Measurements from ENCODE around the gene SLC29A2.

Gene SLC29A2

DNA sequence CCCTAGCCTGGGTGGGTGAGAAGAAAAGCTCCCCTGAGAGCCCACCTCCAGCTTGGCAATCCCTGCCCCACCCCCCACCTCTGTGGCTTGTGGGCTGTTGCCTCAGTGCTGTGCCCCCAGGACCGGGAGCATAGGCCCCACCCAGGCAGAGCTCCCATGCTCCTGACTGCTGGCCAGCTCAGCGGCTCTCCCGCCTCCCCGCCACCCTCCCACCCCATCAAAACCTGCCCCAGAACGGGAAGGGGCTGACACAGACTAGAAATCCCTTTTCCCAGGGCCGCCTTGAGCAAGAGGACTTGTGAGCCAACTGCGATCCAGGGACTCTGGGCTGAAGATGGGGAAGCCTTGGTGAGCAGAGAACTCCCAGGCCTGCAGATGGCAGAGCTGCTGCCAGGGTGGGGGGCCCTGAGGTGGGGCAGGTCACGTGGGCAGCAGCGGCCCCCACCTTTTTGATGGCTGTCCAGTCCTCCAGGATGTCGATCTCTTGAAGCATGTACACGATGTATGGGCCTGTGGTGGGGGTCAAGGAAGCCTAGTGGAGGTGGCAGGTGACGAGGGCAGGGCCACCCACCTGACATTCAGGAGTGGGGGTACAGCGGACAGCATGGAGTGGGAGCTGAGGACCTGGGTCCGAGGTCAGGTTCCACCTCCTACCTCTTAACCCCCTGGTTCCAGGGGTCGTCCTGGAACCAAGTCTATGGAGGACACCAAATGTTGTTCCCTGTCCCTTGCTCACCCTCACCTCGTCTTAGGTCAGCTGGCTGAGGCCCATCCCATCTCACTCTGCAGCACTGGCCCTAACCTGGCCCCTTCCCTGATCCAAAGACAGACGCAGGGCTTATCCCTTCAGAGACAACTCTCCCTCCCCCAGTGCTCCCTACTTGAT is 33.0 kb downstream of the SLC29A2 start:
- no peak overlapping the region for H3K4me3 ChIP-seq (ENCODE audit: low read depth, low read length)
- DNase-seq (ENCODE audit: low read depth), result peak; percentile 45
- TF ChIP-seq MYC (IDR thresholded peaks at IDR 0.05; ENCODE audit: low read depth, low read length) (no peak), POLR2A (IDR thresholded peaks at IDR 0.05; ENCODE audit: extremely low read depth, insufficient read length) (no peak)
- TF ChIP-seq, protein P1, sequence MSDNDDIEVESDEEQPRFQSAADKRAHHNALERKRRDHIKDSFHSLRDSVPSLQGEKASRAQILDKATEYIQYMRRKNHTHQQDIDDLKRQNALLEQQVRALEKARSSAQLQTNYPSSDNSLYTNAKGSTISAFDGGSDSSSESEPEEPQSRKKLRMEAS (IDR thresholded peaks at IDR 0.05; ENCODE audit: low read depth, low read length), result no peak
- TF ChIP-seq, protein P2, sequence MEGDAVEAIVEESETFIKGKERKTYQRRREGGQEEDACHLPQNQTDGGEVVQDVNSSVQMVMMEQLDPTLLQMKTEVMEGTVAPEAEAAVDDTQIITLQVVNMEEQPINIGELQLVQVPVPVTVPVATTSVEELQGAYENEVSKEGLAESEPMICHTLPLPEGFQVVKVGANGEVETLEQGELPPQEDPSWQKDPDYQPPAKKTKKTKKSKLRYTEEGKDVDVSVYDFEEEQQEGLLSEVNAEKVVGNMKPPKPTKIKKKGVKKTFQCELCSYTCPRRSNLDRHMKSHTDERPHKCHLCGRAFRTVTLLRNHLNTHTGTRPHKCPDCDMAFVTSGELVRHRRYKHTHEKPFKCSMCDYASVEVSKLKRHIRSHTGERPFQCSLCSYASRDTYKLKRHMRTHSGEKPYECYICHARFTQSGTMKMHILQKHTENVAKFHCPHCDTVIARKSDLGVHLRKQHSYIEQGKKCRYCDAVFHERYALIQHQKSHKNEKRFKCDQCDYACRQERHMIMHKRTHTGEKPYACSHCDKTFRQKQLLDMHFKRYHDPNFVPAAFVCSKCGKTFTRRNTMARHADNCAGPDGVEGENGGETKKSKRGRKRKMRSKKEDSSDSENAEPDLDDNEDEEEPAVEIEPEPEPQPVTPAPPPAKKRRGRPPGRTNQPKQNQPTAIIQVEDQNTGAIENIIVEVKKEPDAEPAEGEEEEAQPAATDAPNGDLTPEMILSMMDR (IDR thresholded peaks at IDR 0.05; ENCODE audit: low read depth, low read length), result no peak

DNA sequence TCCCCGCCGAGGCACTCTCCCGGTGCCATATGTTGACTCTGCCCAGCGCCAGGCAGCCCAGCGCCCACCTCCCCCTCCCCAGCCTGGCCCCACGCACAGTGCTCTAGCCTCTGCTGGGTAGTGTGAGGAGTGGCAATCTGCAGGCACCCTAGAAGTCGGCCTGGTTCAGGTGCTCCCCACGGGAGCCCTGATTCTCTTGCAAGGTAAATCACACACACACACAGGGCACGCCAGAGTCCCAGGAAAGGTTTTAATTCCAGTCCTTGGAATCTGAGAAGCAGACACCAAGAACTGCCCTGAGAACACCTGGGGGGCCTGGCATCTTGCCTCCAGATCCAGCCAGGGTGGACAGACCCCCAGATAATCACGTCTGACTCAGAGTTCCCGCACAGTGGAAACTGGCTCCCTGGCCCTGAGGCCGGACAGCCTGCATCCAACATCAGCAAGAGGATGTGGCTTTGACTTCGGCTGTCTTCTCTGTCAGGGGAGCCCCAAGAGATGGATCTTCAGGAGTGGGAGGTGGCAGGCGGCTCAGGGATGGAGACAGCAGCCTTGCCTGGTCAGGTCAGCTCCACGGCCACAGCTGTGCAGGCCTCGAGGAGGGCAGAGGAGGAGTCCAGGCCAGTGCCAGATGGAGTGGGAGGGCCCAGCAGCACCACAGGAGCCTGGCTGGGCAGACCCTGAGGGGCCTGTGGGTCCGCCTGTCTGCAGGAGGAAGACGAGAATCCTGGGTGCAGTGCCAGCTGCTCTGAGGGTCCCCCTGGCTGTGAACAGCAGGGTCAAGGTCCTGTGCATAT is 34.3 kb downstream of the SLC29A2 start:
- no peak for DNase-seq (ENCODE audit: low read depth)
- H3K4me3 ChIP-seq (ENCODE audit: low read depth, low read length), result peak overlapping the region; percentile 78

DNA sequence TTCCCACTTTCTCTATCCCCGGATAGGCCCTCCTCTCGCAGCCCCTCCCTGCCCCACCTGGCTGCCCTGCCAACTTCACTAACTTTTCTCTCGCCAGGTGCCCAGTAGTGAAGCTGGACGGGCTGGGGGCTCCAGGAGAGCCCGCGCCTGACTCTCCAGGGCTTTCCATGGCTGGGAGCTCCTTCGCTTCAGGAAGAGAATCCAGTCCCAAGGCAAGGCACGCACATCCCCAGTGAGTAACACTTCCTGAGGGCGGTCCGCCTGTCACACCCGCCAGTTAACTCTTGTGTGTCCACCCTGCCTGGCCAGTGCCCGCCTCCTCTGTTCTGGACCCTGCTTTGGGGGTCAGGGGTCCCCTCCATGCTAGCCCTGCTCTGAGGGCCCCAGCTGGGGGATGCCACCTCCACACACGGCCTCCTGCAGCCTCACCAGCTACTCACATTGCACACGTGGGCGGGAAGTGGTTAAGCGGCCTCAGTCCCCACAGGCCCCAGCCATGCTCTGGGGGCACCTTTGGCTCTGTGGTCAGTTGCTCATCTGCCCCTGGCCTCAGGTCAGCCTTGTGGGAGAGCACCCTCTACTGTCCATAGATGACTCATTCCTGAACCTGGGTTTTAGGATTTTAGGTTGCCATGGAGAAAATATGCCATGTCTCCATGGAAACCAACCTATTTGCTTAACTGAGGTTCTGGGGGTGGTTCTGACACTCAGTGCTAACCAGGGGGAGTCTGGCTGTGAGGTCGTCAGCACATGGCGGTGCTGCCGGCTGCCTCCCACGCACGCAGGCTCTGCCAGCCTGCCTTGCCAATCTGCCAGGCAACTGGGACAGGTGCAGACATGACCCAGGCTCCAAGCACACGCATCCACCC is 35.1 kb downstream of the SLC29A2 start, which contains the start of gene RIN1:
Gene RIN1, minus strand, starts transcription at position 201 of the 869 bp plus-strand sequence. Its CDS starts 32 bp downstream, at position 169.
- H3K4me3 ChIP-seq (ENCODE audit: low read depth, low read length), result peak within 1 kb of the TSS; percentile 78
- TF ChIP-seq MYC (IDR thresholded peaks at IDR 0.05; ENCODE audit: low read depth, low read length) (peak; percentile 96), POLR2A (IDR thresholded peaks at IDR 0.05; ENCODE audit: extremely low read depth, insufficient read length) (peak; percentile 68)
- TF ChIP-seq, protein P1 (IDR thresholded peaks at IDR 0.05; ENCODE audit: low read depth, low read length), result peak; percentile 97
- TF ChIP-seq, protein P2 (IDR thresholded peaks at IDR 0.05; ENCODE audit: low read depth, low read length), result peak; percentile 29
- DNase-seq (ENCODE audit: low read depth), result peak; percentile 99

More for the DNA sequence above, 34.3 kb downstream of the SLC29A2 start:
- TF ChIP-seq POLR2A (IDR thresholded peaks at IDR 0.05; ENCODE audit: extremely low read depth, insufficient read length) (no peak), MYC (IDR thresholded peaks at IDR 0.05; ENCODE audit: low read depth, low read length) (no peak)
- TF ChIP-seq, protein P2 (IDR thresholded peaks at IDR 0.05; ENCODE audit: low read depth, low read length), result no peak
- TF ChIP-seq, protein P1 (IDR thresholded peaks at IDR 0.05; ENCODE audit: low read depth, low read length), result no peak

DNA sequence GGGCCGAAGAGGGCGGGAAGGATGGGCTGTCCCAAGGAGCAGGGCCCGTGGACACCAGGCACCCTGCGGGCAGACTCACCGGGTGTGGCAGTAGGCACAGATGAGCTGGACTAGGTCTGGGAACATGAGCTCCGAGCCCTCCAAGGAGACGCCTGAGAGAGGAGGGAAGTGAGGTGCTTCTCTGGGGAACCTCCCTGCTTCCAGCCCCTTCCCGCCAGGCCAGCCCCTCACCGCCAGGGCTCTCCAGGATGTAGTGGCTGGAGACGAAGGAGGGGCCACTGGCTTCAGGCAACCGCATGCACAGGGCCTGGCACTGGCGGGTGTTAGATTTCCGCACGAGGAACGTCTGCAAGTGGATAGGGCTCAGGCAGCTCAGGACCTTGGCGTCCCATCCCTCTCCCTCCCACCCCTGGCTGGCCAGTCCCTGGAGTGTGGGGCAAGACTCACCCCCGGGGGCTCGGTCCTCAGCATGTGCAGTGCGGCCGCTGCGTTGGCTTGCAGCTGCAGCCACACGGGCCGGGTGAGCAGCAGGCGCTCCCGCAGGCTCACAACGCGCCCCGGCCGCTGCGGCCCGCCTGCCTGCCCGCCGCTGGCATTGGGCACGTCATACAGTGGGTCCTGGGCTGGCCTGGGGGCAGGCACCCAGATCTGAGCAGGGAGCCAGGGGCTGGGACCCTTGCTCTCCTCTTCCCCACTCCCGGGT is 35.9 kb downstream of the SLC29A2 start:
- H3K4me3 ChIP-seq (ENCODE audit: low read depth, low read length), result peak overlapping the region; percentile 78
- TF ChIP-seq, protein P2 (IDR thresholded peaks at IDR 0.05; ENCODE audit: low read depth, low read length), result no peak
- TF ChIP-seq MYC (IDR thresholded peaks at IDR 0.05; ENCODE audit: low read depth, low read length) (peak; percentile 79; the same call in 1 of the 2 replicates), POLR2A (IDR thresholded peaks at IDR 0.05; ENCODE audit: extremely low read depth, insufficient read length) (no peak)
- TF ChIP-seq, protein P1 (IDR thresholded peaks at IDR 0.05; ENCODE audit: low read depth, low read length), result peak; percentile 80
- peak; percentile 87 for DNase-seq (ENCODE audit: low read depth)

Measured in NB4 (cell line).